ENCODE data around the gene STXBP6. TPM values are rescaled to one million over a fixed set of nuclear protein-coding genes. Genes with fewer than 3 reads are reported as not detected.

Gene STXBP6
- total and polyA plus RNA-seq, 10 of the 15 experiments (the other 5 are each of a cell fraction or from before 2014, with no cell fraction given): 1.2 to 47.3 (median 1.9) TPM

DNA sequence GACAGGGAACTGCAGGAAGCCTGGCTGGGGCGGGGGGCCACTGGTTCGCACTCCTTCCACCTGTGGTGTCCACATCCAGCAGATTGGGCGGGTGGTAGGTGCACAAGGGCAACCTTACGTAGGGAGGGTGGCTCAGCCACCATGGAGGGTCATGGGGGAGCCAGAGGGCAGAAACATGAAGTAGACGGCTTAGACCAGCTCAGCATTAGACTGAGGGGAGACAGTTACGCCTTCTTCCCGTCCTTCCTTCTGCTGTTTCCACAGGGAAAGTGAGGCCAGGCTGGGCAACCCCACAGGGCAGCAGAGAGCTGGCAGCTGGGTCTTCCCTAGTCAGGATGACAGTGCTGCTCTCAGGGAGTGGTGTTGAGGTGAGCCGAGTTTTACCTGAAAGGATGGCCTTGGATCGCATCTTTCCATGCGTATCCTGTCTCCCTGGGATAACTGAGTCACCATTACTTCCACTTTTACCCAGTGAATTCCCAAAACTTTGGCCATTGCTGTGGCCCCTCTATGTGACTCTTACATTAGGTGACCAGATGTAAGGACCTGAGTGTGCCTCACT is 245.9 kb downstream of the STXBP6 start:
- Histone ChIP-seq H3K27ac (ENCODE audit: control insufficient read depth, insufficient read depth) (no peak overlapping the region), H2AFZ (ENCODE audit: control insufficient read depth, low read depth, low read length) (no peak overlapping the region), H3K4me2 (ENCODE audit: control insufficient read depth, insufficient read depth) (no peak overlapping the region), H4K20me1 (ENCODE audit: control insufficient read depth, insufficient read depth) (no peaks in the 10 kb centered on the region), H3K9me3 (replicated peaks; ENCODE audit: control insufficient read depth, insufficient read depth, low read length) (no peaks in the 10 kb centered on the region), H3K27me3 (replicated peaks in 1 of 2; ENCODE audit: control insufficient read depth in 2 of 2, insufficient read depth in 2 of 2, low read length in 1 of 2) (no peaks in the 10 kb centered on the region), H3K79me2 (ENCODE audit: control insufficient read depth, insufficient read depth, low read length) (no peaks in the 10 kb centered on the region), H3K4me3 (no peak overlapping the region), H3K4me1 (ENCODE audit: control insufficient read depth, insufficient read depth, low read length) (peaks cover 3% of the 10 kb centered on the region; the same call in 1 of the 2 replicates), H3K9ac (ENCODE audit: control insufficient read depth, insufficient read depth, low read length) (no peak overlapping the region), H3K36me3 (ENCODE audit: control insufficient read depth in 2 of 2, insufficient read depth in 2 of 2, low read length in 1 of 2) (no peaks in the 10 kb centered on the region)
- TF ChIP-seq STAT1 (conservative IDR thresholded peaks at IDR 0.05): no peak
- TF ChIP-seq PAX8 (IDR thresholded peaks at IDR 0.05): no peak
- TF ChIP-seq, protein P1, sequence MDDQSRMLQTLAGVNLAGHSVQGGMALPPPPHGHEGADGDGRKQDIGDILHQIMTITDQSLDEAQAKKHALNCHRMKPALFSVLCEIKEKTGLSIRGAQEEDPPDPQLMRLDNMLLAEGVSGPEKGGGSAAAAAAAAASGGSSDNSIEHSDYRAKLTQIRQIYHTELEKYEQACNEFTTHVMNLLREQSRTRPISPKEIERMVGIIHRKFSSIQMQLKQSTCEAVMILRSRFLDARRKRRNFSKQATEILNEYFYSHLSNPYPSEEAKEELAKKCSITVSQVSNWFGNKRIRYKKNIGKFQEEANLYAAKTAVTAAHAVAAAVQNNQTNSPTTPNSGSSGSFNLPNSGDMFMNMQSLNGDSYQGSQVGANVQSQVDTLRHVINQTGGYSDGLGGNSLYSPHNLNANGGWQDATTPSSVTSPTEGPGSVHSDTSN (IDR thresholded peaks at IDR 0.05; ENCODE audit: insufficient replicate concordance, low read depth, low read length): no peak
- no peak for TF ChIP-seq JUND (IDR thresholded peaks at IDR 0.05; ENCODE audit: low read depth, low read length)
- no peak for TF ChIP-seq ZBTB40 (IDR thresholded peaks at IDR 0.05; ENCODE audit: borderline replicate concordance)
- TF ChIP-seq SUZ12 (IDR thresholded peaks at IDR 0.05; ENCODE audit: unreplicated experiment): no peak
- no peak for TF ChIP-seq YY1 (IDR thresholded peaks at IDR 0.05; ENCODE audit: low read depth, low read length)
- TF ChIP-seq MTA2 (IDR thresholded peaks at IDR 0.05; ENCODE audit: low read depth): no peak
- TF ChIP-seq TCF7 (IDR thresholded peaks at IDR 0.05; ENCODE audit: borderline replicate concordance): no peak
- TF ChIP-seq NFXL1 (IDR thresholded peaks at IDR 0.05; ENCODE audit: borderline replicate concordance): no peak
- no peak for TF ChIP-seq MYB (IDR thresholded peaks at IDR 0.05; ENCODE audit: borderline replicate concordance, low read depth, low read length)
- TF ChIP-seq LARP7 (IDR thresholded peaks at IDR 0.05): no peak
- TF ChIP-seq IKZF1 (conservative IDR thresholded peaks at IDR 0.05): no peak
- TF ChIP-seq POU2F2 (IDR thresholded peaks at IDR 0.05; ENCODE audit: borderline replicate concordance, low read depth, low read length): no peak
- TF ChIP-seq, protein P2, sequence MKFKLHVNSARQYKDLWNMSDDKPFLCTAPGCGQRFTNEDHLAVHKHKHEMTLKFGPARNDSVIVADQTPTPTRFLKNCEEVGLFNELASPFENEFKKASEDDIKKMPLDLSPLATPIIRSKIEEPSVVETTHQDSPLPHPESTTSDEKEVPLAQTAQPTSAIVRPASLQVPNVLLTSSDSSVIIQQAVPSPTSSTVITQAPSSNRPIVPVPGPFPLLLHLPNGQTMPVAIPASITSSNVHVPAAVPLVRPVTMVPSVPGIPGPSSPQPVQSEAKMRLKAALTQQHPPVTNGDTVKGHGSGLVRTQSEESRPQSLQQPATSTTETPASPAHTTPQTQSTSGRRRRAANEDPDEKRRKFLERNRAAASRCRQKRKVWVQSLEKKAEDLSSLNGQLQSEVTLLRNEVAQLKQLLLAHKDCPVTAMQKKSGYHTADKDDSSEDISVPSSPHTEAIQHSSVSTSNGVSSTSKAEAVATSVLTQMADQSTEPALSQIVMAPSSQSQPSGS (IDR thresholded peaks at IDR 0.05; ENCODE audit: low read length): no peak
- no peak for TF ChIP-seq ZNF274 (IDR thresholded peaks at IDR 0.05; ENCODE audit: insufficient read depth, insufficient read length)
- 23% methylated on average over 10 of the region's 10 CpGs for WGBS (ENCODE audit: insufficient coverage, insufficient replicate concordance, low lambda C conversion rate, missing lambda C conversion rate)
- no TSS peak for BruUV-seq (replicated peaks)
- in situ Hi-C loops (cut with MboI): no loop called here
- ChIA-PET POLR2A (interaction anchor here (0.6 kb wide), 1 partner anchor 231 kb away, joined by 3 read pairs; no protein-coding TSS in a partner anchor), SMC1A (ENCODE audit: uncharacterized antibody, unreplicated experiment) (interaction anchor here (0.7 to 13.5 kb wide), 11 partner anchors 9 to 346 kb away, joined by 3 to 217 read pairs (median 27); no protein-coding TSS in a partner anchor), CTCF (interaction anchor here (0.7 to 12.9 kb wide), 13 partner anchors 16 to 349 kb away, joined by 3 to 229 read pairs (median 8); no protein-coding TSS in a partner anchor), RAD21 (ENCODE audit: unreplicated experiment) (interaction anchor here (1.7 to 8.4 kb wide), 7 partner anchors 11 to 344 kb away, joined by 6 to 129 read pairs (median 25); no protein-coding TSS in a partner anchor)
- DNase-seq (ENCODE audit: low read depth, low spot score): no peak
- intact Hi-C loops (cut with micrococcal nuclease; ENCODE audit: unreplicated experiment): loop anchor here (5.0 to 10.0 kb wide), 2 partner anchors 67 to 141 kb away; no protein-coding TSS in a partner anchor
- ATAC-seq: no peak
- FAIRE-seq: no peak
